MM.1S (cell line): Measurements from ENCODE around the gene APOBEC3G.

Experiments
- EZH2 ChIP-seq: fragments of 300-600 bp; sonication (generic); optimal IDR thresholded peaks from 2 replicates; pipeline ENCODE3; 2017; ENCODE audit warnings: low read depth, mild to moderate bottlenecking, antibody characterized with exemption, low read length, mixed read lengths
- TF ChIP-seq, protein P1 (sequence below): fragments of 300-600 bp; sonication (generic); IDR thresholded peaks from 2 replicates; pipeline ENCODE4 v1.5.1; 2016; ENCODE audit warnings: antibody characterized with exemption, low read length, mixed read lengths

DNA sequence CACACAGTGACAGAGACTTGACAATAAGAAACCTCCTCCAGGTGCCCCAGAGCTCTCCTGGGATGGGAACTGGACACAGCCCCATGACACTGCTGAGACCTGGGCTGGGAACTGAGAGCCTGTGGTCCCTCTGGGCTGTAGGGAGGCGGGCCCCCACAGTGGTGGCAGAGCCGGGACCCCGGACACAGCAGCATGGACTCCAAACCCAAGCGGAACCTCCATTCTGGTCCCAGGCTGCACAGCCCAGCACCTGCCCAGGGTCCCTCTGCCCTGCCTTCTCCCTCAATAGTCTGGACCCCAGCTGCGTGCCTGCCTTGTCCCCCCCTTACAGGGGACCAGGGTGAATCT, 11.6 kb downstream of the APOBEC3G start:
- no peak for TF ChIP-seq EZH2
- TF ChIP-seq, protein P1, sequence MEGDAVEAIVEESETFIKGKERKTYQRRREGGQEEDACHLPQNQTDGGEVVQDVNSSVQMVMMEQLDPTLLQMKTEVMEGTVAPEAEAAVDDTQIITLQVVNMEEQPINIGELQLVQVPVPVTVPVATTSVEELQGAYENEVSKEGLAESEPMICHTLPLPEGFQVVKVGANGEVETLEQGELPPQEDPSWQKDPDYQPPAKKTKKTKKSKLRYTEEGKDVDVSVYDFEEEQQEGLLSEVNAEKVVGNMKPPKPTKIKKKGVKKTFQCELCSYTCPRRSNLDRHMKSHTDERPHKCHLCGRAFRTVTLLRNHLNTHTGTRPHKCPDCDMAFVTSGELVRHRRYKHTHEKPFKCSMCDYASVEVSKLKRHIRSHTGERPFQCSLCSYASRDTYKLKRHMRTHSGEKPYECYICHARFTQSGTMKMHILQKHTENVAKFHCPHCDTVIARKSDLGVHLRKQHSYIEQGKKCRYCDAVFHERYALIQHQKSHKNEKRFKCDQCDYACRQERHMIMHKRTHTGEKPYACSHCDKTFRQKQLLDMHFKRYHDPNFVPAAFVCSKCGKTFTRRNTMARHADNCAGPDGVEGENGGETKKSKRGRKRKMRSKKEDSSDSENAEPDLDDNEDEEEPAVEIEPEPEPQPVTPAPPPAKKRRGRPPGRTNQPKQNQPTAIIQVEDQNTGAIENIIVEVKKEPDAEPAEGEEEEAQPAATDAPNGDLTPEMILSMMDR, result no peak
